Right renal pelvis (tissue), 4 donors: ENCODE results near the gene RFTN1. TPM values are rescaled to one million over a fixed set of nuclear protein-coding genes. Genes with fewer than 3 reads are reported as not detected.

Experiments used
- DNase-seq, 4 donors: peaks; one replicate each; pipeline ENCODE4 v3.0.0-alpha.2; 2013; ENCODE audit warnings: low read depth in 4 of 4, low spot score in 3 of 4, missing footprints in 1 of 4
- polyA plus RNA-seq, 4 donors: library from polyadenylated mRNA; unstranded; fragments of 120-200 nt; gene quantifications; one replicate each; pipeline ENCODE4 v1.2.1, GENCODE V29; 2013; ENCODE audit not compliant: insufficient read length in 4 of 4

Gene RFTN1, protein sequence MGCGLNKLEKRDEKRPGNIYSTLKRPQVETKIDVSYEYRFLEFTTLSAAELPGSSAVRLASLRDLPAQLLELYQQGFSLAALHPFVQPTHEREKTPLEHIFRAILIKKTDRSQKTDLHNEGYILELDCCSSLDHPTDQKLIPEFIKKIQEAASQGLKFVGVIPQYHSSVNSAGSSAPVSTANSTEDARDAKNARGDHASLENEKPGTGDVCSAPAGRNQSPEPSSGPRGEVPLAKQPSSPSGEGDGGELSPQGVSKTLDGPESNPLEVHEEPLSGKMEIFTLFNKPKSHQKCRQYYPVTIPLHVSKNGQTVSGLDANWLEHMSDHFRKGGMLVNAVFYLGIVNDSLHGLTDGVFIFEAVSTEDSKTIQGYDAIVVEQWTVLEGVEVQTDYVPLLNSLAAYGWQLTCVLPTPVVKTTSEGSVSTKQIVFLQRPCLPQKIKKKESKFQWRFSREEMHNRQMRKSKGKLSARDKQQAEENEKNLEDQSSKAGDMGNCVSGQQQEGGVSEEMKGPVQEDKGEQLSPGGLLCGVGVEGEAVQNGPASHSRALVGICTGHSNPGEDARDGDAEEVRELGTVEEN
- polyA plus RNA-seq = 10 to 100 TPM; 29.6 to 33.2 (median 31.4) TPM

DNA sequence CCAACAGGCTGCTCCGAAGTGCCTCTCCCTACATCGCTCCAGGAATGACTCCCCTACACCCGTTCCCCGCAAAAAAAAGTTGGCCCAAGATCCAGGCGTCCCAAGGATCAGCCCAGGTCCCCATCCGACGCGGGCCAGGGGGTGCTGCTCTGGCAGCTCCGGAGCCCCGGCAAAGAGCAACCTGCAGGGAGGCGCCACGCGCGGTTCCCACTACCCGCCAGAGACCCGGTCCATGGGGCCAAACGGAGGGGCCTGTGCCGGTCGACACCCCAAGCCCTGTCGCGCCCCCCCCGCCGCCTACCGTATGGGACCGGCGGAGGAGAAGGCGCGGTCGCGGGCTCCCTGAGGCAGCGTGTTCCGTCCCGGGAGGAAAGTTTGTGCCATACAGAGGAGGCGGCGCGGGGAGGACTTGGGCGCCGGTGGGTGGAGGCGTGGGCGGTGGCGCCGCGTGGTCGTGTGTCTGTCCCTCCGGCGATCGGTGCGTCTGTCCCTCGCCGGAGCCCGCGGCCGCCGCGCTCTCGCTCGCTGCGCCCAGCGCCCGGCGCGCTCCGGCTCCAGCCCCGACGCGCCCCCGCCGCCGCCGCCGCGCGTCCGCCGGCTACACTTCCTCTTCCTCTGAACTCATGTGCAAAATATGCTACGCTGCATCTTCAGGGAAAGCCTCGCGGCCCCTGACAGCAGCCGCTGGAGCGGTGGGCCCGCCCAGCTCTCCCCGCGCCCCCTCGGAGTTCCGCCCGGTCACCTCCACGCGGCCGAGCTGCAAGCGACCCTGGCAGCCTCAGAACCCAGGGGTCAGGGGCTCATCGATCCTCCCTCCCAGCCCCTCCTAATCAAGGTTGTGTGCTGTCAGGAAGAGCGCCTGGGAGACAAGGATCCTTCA is at the start of gene RFTN1:
Gene RFTN1 (minus strand): TSS at position 559 of the 880 bp plus-strand sequence. CDS start 19,830 bp downstream, outside the sequence.
- DNase-seq = peak in 1 of 4 donors; percentile 39

DNA sequence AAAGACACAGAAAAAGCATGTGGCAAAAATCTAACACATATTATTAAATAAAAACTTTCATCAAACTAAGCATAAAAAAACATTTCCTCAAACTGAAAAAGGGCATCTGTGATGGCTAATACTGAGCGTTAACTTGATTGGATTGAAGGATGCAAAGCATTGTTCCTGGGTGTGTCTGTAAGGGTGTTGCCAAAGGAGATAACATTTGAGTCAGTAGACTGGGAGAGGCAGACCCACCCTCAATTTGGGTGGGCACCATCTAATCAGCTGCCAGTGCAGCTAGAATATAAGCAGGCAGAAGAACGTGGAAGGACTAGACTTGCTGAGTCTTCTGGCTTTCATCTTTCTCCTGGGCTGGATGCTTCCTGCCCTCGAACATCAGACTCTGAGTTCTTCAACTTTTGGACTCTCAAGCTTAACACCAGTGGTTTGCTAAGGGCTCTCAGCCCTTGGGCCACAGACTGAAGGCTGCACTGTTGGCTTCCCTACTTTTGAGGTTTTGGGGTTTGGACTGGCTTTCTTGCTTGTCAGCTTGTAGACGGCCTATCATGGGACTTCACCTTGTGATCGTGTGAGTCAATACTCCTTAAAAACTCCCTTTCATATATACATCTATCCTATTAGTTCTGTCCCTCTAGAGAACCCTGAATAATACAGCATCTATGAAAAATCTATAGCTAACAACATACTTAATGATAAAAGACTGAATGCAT is 46.3 kb upstream of the RFTN1 start:
- no peak for DNase-seq

DNA sequence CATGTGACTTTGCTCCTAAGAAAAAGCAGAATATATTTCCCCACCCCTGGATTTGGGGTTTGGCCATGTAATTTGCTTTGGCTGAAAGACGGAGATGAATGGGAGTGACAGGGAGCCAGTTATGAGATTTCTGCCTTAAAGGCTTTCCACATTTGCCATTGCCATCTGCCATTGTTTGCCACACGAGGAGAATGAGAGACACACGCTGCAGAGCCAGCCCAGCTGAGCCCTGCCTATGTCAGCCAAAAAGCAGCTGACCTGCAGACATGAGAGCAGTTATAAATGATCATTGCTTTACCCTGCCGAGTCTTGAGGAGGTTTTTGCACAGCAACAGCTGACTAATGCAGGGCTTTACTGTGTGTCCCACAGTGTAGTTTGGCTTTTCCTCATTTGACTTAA is 40.6 kb upstream of the RFTN1 start:
- DNase-seq = no peak

DNA sequence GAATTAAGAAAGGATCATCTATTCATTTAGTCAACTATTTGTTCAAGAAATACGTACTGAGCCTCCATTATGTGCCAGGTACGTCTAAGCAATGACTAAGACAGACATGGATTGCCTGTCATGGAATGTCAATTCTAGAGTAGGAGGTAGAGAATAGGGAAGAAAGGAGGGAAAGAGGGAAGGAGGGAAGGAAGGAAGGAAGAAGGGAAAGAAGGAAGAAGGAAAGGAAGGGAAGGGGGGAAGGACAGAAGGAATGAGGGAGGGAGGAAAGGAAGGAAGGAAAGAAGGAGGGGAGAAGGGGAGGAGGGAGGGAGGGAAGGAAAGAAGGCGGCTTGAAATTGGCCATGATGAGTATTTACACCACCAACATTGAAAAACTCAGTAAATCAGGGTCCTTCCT is 39.3 kb upstream of the RFTN1 start:
- no peak for DNase-seq

DNA sequence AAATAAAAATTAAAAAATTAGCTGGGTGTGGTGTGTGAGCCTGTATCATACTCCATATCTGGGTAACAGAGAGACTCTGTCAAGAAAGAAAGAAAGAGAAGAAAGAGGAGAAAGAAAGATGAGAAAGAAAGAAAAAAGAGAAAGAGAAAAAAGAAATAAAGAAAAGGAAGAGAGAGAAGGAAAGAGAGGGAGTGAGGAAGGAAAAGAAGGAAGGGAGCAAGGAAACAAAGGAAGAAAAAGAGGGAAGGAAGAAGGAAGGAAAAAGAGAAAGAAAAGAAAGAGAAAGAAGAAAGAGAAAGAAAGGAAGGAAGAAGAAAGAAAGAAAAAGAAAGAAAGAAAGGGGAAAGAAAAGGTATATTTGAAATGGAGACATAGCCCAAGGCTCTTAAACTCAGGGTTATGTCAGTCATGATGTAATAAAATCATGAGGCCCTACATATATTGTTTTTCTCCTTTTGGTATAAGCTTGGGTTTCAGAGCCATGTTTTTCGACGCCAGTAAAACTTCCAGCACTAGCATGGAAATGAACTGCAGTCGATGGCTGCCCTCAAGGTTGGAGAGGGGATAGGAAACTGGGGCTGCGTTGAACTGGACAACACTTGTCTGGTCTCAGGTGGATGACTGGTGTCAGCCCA is 38.0 kb upstream of the RFTN1 start:
- no peak for DNase-seq

DNA sequence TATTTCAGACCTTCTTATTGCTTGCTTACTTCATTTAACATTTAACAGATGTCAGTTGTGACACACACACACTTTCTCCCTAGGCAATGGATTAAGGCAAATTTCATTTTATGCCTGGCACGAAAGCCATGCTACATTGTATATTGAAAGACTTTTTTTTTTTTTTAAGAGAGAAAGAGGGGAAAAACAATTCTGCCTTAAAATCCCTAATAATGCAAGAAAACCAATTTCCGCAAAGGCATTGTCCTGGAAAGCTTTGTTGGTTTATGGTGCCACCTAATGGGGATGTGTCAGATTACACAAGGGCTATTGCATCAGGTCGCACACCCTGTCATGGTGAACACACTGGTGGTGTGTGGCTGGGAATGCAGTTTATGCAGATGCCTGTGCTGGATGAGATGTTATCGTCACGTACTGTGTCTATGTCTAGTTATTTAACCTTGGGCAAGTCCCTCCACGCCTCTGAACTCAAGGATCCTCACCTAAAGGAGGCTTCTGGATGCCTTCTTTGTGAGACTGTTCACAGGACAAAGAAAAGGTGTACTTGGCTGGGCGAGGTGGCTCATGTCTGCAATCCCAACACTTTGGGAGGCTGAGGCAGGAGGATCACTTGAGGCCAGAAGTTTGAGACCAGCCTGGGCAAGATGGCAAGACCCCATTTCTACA is 37.3 kb upstream of the RFTN1 start:
- DNase-seq = peak; percentile 66 to 74 (median 69)

DNA sequence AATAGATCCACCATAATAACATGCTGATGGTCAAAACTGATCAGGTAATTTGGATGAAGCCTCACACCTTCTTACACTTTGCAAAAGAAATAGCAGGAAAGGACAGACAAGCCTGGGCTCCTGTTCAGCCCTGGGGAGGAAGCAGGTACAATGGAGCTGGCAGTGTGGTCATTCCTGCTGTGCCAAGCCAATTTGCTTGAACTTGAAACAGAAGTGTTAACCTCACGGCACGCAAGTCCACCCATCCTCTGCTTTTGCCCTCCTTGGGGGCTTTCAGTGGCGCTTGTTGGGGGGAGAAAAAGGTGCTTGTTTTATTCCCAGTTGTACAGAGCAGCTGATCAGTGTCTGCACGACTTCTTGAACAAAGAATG is 36.8 kb upstream of the RFTN1 start:
- DNase-seq = no peak

DNA sequence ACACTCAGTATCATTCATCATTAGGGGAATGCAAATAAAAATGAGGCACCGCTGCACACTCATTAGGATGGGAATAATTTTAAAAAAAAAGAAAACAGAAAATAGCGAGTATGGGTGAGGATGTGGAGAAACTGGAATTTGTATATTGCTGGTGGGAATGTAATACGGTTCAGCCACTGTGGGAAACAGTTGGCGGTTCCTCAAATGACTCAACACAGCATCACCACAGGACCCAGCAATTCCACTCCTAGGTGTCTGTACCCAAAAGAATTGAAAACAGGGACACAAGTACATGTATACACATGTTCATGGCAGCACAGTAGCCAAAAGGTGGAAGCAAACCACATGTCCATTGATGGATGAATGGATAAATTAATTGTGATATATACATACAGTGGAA is 35.2 kb upstream of the RFTN1 start:
- no peak for DNase-seq

DNA sequence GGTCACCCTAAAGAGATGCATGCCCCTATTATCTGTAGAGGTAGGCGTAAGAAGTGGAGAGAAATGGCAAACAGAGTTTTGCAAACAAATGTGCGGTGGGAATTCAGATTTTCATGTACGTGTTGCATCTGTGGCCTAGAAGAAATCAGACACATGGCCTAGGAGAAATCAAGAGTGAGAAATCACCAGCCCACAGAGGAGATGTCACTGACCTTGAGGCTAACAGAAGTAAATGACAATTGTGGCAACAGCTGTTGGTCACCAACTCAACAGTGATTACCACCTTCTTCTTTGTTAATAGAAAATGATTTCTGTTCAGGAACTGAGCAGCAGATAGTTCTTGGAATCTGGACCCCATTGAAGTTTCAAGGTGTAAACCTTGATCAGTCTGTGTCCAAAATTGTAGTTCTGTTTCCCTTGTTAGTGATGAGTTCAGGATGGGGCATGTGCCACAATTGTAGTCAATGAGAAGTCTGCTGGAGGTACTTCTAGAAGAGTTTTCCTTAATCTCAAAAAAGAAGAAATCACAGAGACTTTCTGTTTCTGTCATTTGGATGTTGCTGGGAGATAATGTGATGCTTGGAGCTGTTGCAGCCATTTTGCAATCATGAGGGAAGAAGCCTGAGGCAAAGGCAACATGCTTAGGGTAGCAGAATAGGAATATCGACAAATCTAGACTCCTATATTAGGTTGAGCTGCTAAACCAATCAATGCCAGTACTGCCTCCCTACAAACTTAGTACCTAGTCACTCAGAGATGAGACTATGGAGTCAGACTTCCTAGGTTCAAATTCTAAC is 34.3 kb upstream of the RFTN1 start:
- no peak for DNase-seq

DNA sequence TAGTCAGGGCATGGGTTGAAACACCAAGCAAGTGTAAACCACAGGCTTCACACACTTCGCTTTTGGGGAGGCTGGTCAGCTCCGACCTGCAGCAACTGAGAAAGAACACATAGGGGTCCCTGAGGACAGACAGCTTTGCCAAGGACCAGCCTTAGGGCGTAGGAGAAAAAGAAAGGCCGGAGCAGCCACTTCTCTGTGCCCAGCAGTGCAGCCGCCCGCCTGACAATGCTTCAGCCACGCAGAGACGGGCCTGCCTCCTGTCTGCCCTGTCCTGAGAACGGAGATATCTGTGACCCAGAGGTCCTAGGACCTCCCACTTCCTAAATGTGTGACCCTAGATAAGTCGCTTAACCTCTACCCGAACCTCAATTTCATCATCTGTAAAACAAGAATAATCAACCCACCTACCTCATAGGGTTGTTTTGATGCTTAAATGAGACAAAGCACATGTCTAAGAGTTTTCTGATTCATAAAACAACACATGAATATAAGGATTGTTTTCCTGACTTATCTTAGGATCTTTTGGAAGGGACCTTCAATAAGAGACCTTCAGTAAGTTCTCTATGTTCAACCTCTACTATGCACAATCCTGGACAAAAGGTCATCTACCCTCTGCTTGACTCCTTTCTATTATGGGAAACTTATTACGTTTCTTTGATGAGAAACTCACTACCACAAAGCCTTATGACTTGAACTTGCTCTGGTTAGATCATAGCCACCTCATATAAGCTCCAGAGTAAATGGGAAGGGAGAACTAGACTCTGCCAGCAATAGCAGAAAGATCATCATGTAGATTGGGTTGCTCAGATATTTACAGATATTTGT is 32.9 kb upstream of the RFTN1 start:
- no peak for DNase-seq

DNA sequence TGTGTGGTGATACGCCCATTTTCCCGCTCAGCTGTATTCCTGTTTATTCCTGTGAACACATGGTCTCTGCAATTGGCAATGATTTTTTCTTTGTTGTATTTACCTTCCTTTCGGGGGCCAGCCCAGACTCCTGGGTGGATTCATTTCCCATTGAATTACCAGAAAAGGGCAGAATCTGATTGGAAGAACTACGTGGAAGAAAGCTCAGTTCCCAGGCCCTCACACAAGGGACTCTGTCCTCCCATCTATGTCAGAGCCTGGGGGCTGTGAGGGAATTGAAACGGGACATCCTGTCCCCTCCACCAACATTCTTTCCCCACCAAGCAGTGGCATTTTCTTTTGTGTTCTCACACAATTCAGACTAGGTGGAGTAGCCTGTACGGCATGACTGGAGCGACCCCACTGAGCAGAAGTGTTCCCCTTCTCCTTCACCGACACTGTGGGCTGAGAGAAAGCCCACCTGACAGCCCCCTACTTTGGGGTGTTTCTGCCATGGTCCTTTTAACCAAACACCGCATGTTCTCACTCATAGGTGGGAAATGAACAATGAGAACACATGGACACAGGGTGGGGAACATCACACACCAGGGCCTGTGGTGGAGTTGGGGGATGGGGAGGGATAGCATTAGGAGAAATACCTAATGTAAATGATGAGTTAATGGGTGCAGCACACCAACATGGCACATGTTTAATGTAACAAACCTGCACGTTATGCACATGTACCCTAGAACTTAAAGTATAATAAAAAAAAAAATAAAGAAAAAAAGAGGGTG is 32.1 kb upstream of the RFTN1 start:
- no peak for DNase-seq

DNA sequence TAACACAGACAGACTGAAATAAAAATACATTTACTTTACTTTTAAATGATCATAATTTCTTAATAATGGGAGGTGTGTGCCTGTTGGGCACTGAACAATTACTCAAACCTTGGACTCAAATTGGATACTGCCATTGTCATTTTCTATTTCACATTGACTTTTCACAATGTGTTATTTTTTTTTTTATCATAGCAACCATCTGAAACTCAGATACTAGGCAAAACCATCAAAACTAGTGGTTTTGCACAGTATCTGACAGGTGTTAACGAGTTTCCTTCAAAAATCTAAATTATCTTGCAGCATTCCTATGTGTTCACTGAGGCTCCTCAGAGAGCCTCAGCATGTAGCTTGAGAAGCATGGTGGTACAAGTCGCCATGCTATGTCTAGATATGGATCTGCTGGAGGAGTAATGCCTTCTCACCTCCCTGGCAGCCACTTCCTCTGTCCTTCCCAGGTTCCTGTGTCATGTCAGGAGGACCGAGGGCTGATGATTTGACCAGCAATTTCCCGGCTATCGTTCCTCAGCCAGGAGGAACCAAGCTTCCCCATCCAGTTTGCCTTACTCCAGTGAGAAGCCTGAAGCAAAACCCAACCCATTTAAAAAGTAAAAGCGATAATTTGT is 29.9 kb upstream of the RFTN1 start:
- no peak for DNase-seq

DNA sequence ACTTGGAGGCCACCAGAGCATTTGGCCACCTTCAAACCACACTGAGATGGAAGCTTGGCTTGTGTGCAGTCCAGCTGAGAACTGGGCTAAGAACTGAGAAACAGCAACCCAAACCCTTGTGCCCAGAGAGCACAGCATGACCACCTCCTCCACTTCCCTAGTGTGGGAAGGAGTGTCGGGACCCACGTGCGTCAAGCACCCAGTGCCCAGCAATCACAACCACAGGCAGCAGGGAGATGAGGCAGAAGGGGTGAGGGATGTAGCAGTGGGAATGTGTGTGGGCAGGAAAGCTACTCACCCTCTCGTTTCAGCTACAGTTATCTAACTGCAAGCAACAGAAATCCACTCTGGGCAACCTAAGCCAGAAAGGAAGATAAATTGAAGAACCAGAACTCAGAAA is 25.0 kb upstream of the RFTN1 start:
- no peak for DNase-seq

DNA sequence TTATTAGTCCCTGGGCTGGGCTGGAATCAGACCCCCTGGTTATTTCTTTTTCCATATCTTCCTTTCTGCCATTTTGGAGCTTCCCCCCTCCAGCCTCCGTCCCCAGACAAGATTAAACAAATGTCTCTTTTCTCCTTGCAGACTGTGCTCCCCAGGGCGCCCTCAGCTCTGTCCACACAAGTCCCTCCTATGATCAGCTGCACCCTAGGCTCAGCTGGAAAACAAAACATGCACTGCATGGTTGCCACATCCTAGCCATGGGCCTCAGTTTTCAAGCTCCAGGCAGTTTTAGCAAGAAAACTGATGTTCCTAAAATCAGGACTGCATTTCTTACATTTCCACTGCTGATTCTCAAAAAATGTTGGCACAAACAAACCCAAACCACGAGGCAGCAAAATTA is 23.5 kb upstream of the RFTN1 start:
- DNase-seq = no peak

DNA sequence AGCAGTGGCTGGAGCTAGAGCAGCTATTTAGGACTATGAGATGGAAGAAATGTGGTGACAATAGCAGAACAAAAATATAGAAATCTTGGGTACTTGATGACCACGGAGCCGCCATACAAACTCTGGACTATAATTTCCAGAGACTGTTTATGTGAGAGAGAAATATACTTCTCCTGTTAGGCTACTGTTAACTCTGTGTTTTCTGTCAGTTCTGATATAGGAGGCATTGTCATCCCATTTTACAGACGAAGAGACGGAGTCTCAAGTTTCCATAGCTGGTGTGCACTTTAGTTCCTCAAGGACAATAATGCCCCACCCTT is 22.8 kb upstream of the RFTN1 start:
- DNase-seq = no peak

DNA sequence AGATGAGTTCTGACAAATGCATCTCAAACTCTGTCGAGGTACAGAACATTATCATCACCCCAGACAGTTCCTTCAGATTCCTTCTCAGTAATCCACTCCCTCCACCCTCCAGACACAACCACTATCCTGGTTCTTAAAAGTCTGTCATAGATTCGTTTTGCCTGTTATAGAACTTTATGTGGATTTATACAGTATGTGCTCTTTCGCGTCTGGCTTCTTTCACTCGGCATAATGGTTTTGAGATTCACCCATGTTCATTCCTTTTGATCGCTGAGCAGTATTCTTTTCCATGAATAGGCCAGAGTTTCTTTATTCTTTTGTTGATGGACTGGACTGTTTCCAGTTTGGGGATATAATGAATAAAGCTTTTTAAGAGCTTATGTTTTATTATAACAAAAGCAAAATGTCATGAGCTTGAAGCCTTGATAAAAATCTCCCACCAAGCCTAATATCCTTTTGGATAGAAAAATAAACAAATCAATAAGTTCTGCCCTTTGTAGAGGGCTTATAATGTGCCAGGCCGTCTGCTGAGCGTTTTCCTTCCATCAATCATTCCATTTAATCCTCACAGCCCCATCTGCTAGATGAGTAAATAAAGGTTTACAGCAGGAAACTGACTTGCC is 21.3 kb upstream of the RFTN1 start:
- no peak for DNase-seq
